Glomerular visceral epithelial cell (primary cell): ENCODE measurements around the gene PIEZO2.
"Not testable (repeated sequence)": the region's sequence is repeated elsewhere in the genome, so short reads cannot be mapped to it uniquely, and the experiment has no call there.

Experiments used
- DNase-seq: peaks from one replicate; pipeline ENCODE4 v3.0.0-alpha.2; 2016; ENCODE audit errors: extremely low spot score

PIEZO2 gene

GRCh38 chr18:10685484-10685883, 463.9 kb downstream of the PIEZO2 start:
- DNase-seq = no peak

GRCh38 chr18:10682368-10682714, 467.0 kb downstream of the PIEZO2 start:
- no peak for DNase-seq

GRCh38 chr18:10681581-10682367, 467.6 kb downstream of the PIEZO2 start:
- DNase-seq = no peak

GRCh38 chr18:10680271-10680596, 469.1 kb downstream of the PIEZO2 start:
- DNase-seq = no peak

GRCh38 chr18:10679557-10680270, 469.7 kb downstream of the PIEZO2 start:
- DNase-seq = no peak

GRCh38 chr18:10671441-10671840, 477.9 kb downstream of the PIEZO2 start:
- DNase-seq = no peak

- DNase-seq = no peak
Measured at GRCh38 chr18:10670856-10671255, 478.5 kb downstream of the PIEZO2 start.

- no peak for DNase-seq
Measured at GRCh38 chr18:10669441-10670100, 479.8 kb downstream of the PIEZO2 start.

- DNase-seq = no peak
Measured at GRCh38 chr18:10663750-10664149, 485.6 kb downstream of the PIEZO2 start.

GRCh38 chr18:10661317-10661716, 488.1 kb downstream of the PIEZO2 start:
- peak; percentile 37 for DNase-seq

- peak; percentile 42 for DNase-seq
Measured at GRCh38 chr18:10660179-10660884, 489.0 kb downstream of the PIEZO2 start.

- no peak for DNase-seq
Measured at GRCh38 chr18:10659594-10659993, 489.8 kb downstream of the PIEZO2 start.

- no peak for DNase-seq
Measured at GRCh38 chr18:10659000-10659399, 490.4 kb downstream of the PIEZO2 start.

GRCh38 chr18:10644003-10644402, 505.4 kb downstream of the PIEZO2 start:
- not testable (repeated sequence) for DNase-seq

- not testable (repeated sequence) for DNase-seq
Measured at GRCh38 chr18:10642915-10643524, 506.3 kb downstream of the PIEZO2 start.

- not testable (repeated sequence) for DNase-seq
Measured at GRCh38 chr18:10638539-10638885, 510.9 kb downstream of the PIEZO2 start.

- not testable (repeated sequence) for DNase-seq
Measured at GRCh38 chr18:10637858-10638538, 511.4 kb downstream of the PIEZO2 start.

GRCh38 chr18:10629076-10629475, 520.3 kb downstream of the PIEZO2 start:
- DNase-seq = not testable (repeated sequence)

- not testable (repeated sequence) for DNase-seq
Measured at GRCh38 chr18:10626606-10627213, 522.7 kb downstream of the PIEZO2 start.

GRCh38 chr18:10623606-10624005, 525.8 kb downstream of the PIEZO2 start:
- not testable (repeated sequence) for DNase-seq

- not testable (repeated sequence) for DNase-seq
Measured at GRCh38 chr18:10622982-10623381, 526.4 kb downstream of the PIEZO2 start.
